ENCODE measurements around the gene CDK16.

CDK16 gene

GRCh38 chrX:47241201-47242011 is 22.9 kb downstream of the CDK16 start:
- H3K27ac ChIP-seq = no peak overlapping the region
- H3K9me3 ChIP-seq = no peaks in the 10 kb centered on the region
- H3K27me3 ChIP-seq = no peaks in the 10 kb centered on the region
- intact Hi-C loops (cut with DNase I; ENCODE audit: low total_unique reads) = no loop called here
- H3K4me3 ChIP-seq = no peak overlapping the region
- no peak for DNase-seq
- H3K36me3 ChIP-seq = peaks cover 28 to 69% (median 60%) of the 10 kb centered on the region in 3 donors
- no peak for TF ChIP-seq CTCF (IDR thresholded peaks at IDR 0.05)
- H3K4me1 ChIP-seq = peaks cover 0 to 7% (median 0%) of the 10 kb centered on the region in 4 donors

- no peak for TF ChIP-seq CTCF (IDR thresholded peaks at IDR 0.05)
- Histone ChIP-seq H3K4me1 (peaks cover 0 to 2% (median 0%) of the 10 kb centered on the region in 4 donors), H3K9me3 (no peaks in the 10 kb centered on the region), H3K27ac (no peak overlapping the region), H3K4me3 (no peak overlapping the region), H3K36me3 (peaks cover 28 to 73% (median 60%) of the 10 kb centered on the region in 3 donors), H3K27me3 (no peaks in the 10 kb centered on the region)
- intact Hi-C loops (cut with DNase I; ENCODE audit: low total_unique reads) = no loop called here
- DNase-seq = no peak
These were observed 23.8 kb downstream of the CDK16 start for GRCh38 chrX:47242321-47242720.

- no peak for DNase-seq
- Histone ChIP-seq H3K4me3 (no peak overlapping the region), H3K36me3 (peaks cover 28 to 80% (median 60%) of the 10 kb centered on the region in 3 donors), H3K9me3 (no peaks in the 10 kb centered on the region), H3K27ac (no peak overlapping the region), H3K27me3 (no peaks in the 10 kb centered on the region), H3K4me1 (no peaks in the 10 kb centered on the region)
- no peak for TF ChIP-seq CTCF (IDR thresholded peaks at IDR 0.05)
- intact Hi-C loops (cut with DNase I; ENCODE audit: low total_unique reads) = no loop called here
These were observed 24.9 kb downstream of the CDK16 start for GRCh38 chrX:47243351-47243750.

- H3K4me3 ChIP-seq = no peak overlapping the region
- H3K4me1 ChIP-seq = no peaks in the 10 kb centered on the region
- intact Hi-C loops (cut with DNase I; ENCODE audit: low total_unique reads) = no loop called here
- no peaks in the 10 kb centered on the region for H3K27me3 ChIP-seq
- H3K27ac ChIP-seq = no peak overlapping the region
- no peaks in the 10 kb centered on the region for H3K9me3 ChIP-seq
- no peak for DNase-seq
- peaks cover 28 to 72% (median 58%) of the 10 kb centered on the region in 3 donors for H3K36me3 ChIP-seq
- TF ChIP-seq CTCF (IDR thresholded peaks at IDR 0.05) = no peak
These were observed 26.2 kb downstream of the CDK16 start for GRCh38 chrX:47244676-47245075.

GRCh38 chrX:47245156-47245555 is 26.7 kb downstream of the CDK16 start:
- Histone ChIP-seq H3K27me3 (no peaks in the 10 kb centered on the region), H3K4me3 (no peak overlapping the region), H3K4me1 (no peaks in the 10 kb centered on the region), H3K27ac (no peak overlapping the region), H3K36me3 (peaks cover 25 to 68% (median 54%) of the 10 kb centered on the region in 3 donors), H3K9me3 (no peaks in the 10 kb centered on the region)
- intact Hi-C loops (cut with DNase I; ENCODE audit: low total_unique reads) = no loop called here
- TF ChIP-seq CTCF (IDR thresholded peaks at IDR 0.05) = no peak
- DNase-seq = no peak

All from tibial artery (tissue), 4 donors.